D341Med (cell line): ENCODE data around the gene ACTR2.
"Not testable (repeated sequence)": the region's sequence is repeated elsewhere in the genome, so short reads cannot be mapped to it uniquely, and the experiment has no call there.

Experiments used
- DNase-seq: peaks from one replicate; pipeline ENCODE4 v3.0.0; 2012; ENCODE audit warnings: low spot score

The ACTR2 gene

DNA sequence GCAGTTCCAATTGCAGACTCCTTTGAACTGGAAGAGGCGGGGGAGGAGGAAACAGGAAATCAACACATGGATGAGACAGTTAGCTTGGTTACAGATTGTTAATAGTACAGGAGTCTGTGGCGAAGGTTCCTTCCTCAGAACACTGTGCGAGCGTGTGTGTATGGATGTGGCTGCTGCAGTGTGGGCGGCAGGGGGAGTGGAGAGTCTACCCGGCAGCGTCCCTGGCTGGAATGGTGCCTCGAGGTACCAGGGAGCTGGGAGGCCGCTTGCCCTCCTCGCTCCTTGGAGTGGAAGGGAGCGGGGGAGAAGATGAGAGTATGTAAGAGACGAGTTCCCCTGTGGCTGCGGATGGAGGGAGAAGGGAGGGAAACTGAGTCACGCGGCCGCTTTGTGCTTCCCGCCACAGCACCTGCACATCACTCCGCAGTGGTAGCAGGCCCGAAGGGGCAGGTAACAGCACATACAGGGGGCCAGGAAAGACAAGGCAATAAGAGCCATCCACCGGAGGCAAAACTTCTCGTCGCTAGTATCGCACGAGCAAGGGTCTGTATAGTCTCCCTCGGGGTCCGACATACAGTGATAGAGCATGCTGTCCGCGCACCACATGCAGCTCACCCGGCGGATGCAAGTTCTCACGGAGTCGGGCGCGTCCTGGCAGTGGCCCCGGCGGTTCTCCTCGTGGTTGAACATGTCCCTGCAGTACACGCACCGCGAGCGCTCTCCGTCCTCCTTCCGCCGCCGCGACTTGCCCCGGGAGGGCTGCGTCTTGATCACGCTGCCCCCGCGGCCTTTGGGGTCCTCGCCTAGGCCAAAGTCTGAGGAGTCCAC is 85.7 kb downstream of the ACTR2 start:
- no peak for DNase-seq

- no peak for DNase-seq
These were observed 86.3 kb downstream of the ACTR2 start for GRCh38 chr2:65313954-65314256.

DNA sequence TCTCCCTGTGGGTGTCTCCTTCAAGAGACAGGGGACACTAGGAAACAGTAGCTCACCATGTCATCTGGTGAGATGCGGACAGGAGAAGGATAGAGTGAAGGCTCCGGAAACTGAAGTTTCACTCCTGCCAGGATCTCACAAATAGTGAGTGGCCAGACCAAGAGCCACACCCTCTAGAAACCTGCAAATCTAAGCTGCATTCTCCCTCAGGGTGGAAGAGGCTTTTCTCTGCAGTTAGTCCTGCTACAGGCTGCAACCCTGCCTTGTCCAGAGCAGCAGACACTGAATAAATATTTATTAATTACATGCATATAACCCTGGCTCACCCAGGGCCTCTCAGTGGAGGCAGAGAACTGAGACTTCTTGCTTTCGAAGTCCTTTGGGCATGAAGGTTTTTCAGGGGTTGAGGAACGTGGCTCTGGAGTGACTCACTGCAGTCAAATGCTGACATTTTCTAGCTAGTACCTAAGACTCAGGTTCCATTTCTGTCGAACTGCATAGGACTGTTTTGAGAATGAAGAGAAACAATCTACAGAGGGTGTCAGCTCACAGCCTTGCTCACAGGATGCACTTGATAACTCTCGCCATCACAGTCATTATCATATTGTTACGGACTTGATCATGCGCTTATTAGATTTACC is 87.3 kb downstream of the ACTR2 start:
- no peak for DNase-seq

GRCh38 chr2:65316072-65316471 is 88.4 kb downstream of the ACTR2 start:
- DNase-seq, result no peak

GRCh38 chr2:65317351-65317750 is 89.7 kb downstream of the ACTR2 start:
- not testable (repeated sequence) for DNase-seq

DNA sequence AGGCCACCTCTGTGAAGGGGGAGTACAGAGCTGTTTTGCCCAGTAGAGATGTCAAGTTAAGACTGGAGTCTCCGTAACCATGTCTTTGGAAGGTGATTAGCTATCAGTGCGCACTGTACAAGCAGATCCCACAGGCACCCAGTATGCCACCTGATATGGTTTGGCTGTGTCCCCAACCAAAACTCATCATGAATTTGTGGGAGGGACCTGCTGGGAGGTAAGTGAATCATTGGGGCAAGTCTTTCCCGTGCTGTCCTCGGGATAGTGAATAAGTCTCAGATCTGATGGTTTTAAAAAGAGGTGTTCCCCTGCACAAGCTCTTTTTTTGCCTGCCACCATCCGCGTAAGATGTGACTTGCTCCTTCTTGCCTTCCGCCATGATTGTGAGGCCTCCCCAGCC is 90.2 kb downstream of the ACTR2 start:
- no peak for DNase-seq

DNA sequence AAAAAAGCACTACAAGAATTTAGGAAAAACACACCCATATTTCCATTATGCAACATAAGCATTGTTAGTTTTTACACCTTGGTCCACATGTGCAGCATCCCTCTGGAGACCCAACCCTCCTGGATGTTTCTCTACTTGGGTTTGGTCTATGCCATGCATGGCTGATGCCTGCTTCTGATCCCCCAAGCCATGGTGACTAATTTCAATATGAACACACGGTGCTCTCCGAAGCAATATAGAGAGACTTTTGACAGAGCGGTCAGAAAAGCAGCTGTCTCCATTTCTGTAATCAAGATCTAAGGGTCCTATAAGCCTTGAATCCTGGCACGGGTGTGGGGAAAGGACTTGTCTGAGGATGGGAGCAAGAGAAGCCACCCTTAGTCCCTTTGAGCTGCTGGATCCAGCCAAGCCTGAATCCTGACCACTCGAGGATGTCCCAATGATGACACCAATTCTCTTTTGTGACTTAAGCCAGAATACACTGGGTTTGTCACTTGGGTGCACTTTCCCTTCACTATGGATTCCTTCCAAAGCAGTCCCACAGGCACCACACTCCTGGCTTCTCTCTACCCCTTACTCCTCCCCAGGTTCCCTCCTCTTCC is 91.5 kb downstream of the ACTR2 start:
- no peak for DNase-seq

- DNase-seq, result no peak
These were observed 92.0 kb downstream of the ACTR2 start for GRCh38 chr2:65319674-65320041.

- DNase-seq, result no peak
These were observed 92.6 kb downstream of the ACTR2 start for GRCh38 chr2:65320042-65320725.
